Breast epithelium (tissue), 4 donors: ENCODE measurements around the gene FCAMR. TPM values are rescaled to one million over a fixed set of nuclear protein-coding genes. Genes with fewer than 3 reads are reported as not detected.

Source experiments
- DNase-seq, 2 donors: peaks; one replicate each; pipeline ENCODE4 v3.0.0-alpha.2; 2019; ENCODE audit warnings: low spot score in 2 of 2
- H3K27ac ChIP-seq, 2 donors: fragments of 200-600 bp; sonication (generic) in 1 of 2; one replicate each; pipeline ENCODE4 v1.5.1; 2016 to 2019; ENCODE audit warnings: mild to moderate bottlenecking in 1 of 2
- H3K27me3 ChIP-seq, 2 donors: fragments of 200-600 bp; sonication (generic) in 1 of 2; one replicate each; pipeline versions ENCODE4 v1.5.1 to v1.6.0; 2017 to 2019; ENCODE audit warnings: control low read depth in 1 of 2, mild to moderate bottlenecking in 1 of 2
- H3K36me3 ChIP-seq: fragments of 200-600 bp; one replicate; pipeline ENCODE4 v1.5.1; 2019
- H3K4me1 ChIP-seq, 2 donors: fragments of 200-600 bp; sonication (generic); one replicate each; pipeline ENCODE4 v1.5.1; 2016 to 2019; ENCODE audit warnings: control low read depth in 1 of 2
- H3K4me3 ChIP-seq, 3 donors: fragments of 200-600 bp; sonication (generic); 1 replicate in 2 of 3; 2 replicates in 1 of 3; pipeline ENCODE4 v1.5.1; 2016 to 2019; ENCODE audit warnings: mild to moderate bottlenecking in 3 of 3, moderate library complexity in 2 of 3
- H3K9me3 ChIP-seq, 2 donors: fragments of 200-600 bp; sonication (generic) in 1 of 2; one replicate each; pipeline ENCODE4 v1.5.1; 2016 to 2019; ENCODE audit warnings: control low read depth in 1 of 2
- CTCF ChIP-seq, 3 donors: fragments of 450-650 bp; IDR thresholded peaks; one replicate each; pipeline ENCODE4 v1.5.1; 2016 to 2017; ENCODE audit warnings: antibody characterized with exemption in 3 of 3, mild to moderate bottlenecking in 3 of 3, moderate library complexity in 3 of 3
- POLR2A ChIP-seq: fragments of 450-650 bp; IDR thresholded peaks from one replicate; pipeline ENCODE4 v1.6.1; 2016; ENCODE audit warnings: antibody characterized with exemption, mild to moderate bottlenecking, moderate library complexity
- POLR2AphosphoS5 ChIP-seq, 3 donors: sonication (generic); formaldehyde crosslinking; IDR thresholded peaks; one replicate each; pipeline ENCODE4 v1.6.1; 2017; ENCODE audit warnings: antibody characterized with exemption in 3 of 3
- intact Hi-C: fragments of 100-400 bp; cut with DNase I; formaldehyde crosslinking; loops from one replicate; pipeline ENCODE4 v1.15.1; 2023; ENCODE audit warnings: low total_unique reads
- total RNA-seq, 3 donors: library from RNA; depleted of rRNA; stranded (reverse); fragments of >200 nt; gene quantifications; one replicate each; pipeline ENCODE4 v1.1.0, GENCODE V29; 2016

The FCAMR gene
- total RNA-seq, 3 donors from 2014 or later, result not detected

- no peaks in the 10 kb centered on the region for H3K4me1 ChIP-seq
- H3K9me3 ChIP-seq, result no peaks in the 10 kb centered on the region
- no peak overlapping the region for H3K4me3 ChIP-seq
- no peaks in the 10 kb centered on the region for H3K27me3 ChIP-seq
- intact Hi-C loops, result no loop called here
- no peak overlapping the region for H3K27ac ChIP-seq
- TF ChIP-seq POLR2A (no peak), POLR2AphosphoS5 (IDR thresholded peaks at IDR 0.05) (no peak), CTCF (IDR thresholded peaks at IDR 0.05) (no peak)
- no peak for DNase-seq
- no peaks in the 10 kb centered on the region for H3K36me3 ChIP-seq
Observed at GRCh38 chr1:206972728-206973127, 2.5 kb upstream of the FCAMR start.

- no peaks in the 10 kb centered on the region for H3K9me3 ChIP-seq
- H3K4me1 ChIP-seq, result no peaks in the 10 kb centered on the region
- no peak for DNase-seq
- no peak overlapping the region for H3K27ac ChIP-seq
- H3K36me3 ChIP-seq, result no peaks in the 10 kb centered on the region
- H3K27me3 ChIP-seq, result no peaks in the 10 kb centered on the region
- no peak overlapping the region for H3K4me3 ChIP-seq
- TF ChIP-seq POLR2AphosphoS5 (IDR thresholded peaks at IDR 0.05) (no peak), CTCF (IDR thresholded peaks at IDR 0.05) (no peak), POLR2A (no peak)
- intact Hi-C loops, result no loop called here
Observed at GRCh38 chr1:206971029-206971655, 882 bp upstream of the FCAMR start.

GRCh38 chr1:206969090-206969489 is 1.2 kb downstream of the FCAMR start:
- Histone ChIP-seq H3K27ac (no peak overlapping the region), H3K4me1 (no peaks in the 10 kb centered on the region), H3K9me3 (no peaks in the 10 kb centered on the region), H3K4me3 (no peak overlapping the region), H3K27me3 (no peaks in the 10 kb centered on the region), H3K36me3 (no peaks in the 10 kb centered on the region)
- no peak for TF ChIP-seq CTCF (IDR thresholded peaks at IDR 0.05)
- no peak for TF ChIP-seq POLR2AphosphoS5 (IDR thresholded peaks at IDR 0.05)
- TF ChIP-seq POLR2A, result no peak
- DNase-seq, result no peak
- intact Hi-C loops, result no loop called here

- no peaks in the 10 kb centered on the region for H3K36me3 ChIP-seq
- no peaks in the 10 kb centered on the region for H3K4me1 ChIP-seq
- DNase-seq, result no peak
- TF ChIP-seq CTCF (IDR thresholded peaks at IDR 0.05), result no peak
- TF ChIP-seq POLR2AphosphoS5 (IDR thresholded peaks at IDR 0.05), result no peak
- TF ChIP-seq POLR2A, result no peak
- no peaks in the 10 kb centered on the region for H3K9me3 ChIP-seq
- intact Hi-C loops, result no loop called here
- no peak overlapping the region for H3K27ac ChIP-seq
- H3K4me3 ChIP-seq, result no peak overlapping the region
- no peaks in the 10 kb centered on the region for H3K27me3 ChIP-seq
Observed at GRCh38 chr1:206967096-206967849, 3.0 kb downstream of the FCAMR start.

- no peaks in the 10 kb centered on the region for H3K27me3 ChIP-seq
- H3K27ac ChIP-seq, result no peak overlapping the region
- no peak overlapping the region for H3K4me3 ChIP-seq
- no peak for TF ChIP-seq CTCF (IDR thresholded peaks at IDR 0.05)
- TF ChIP-seq POLR2A, result no peak
- TF ChIP-seq POLR2AphosphoS5 (IDR thresholded peaks at IDR 0.05), result no peak
- no peaks in the 10 kb centered on the region for H3K9me3 ChIP-seq
- H3K4me1 ChIP-seq, result no peaks in the 10 kb centered on the region
- H3K36me3 ChIP-seq, result no peaks in the 10 kb centered on the region
- no peak for DNase-seq
- intact Hi-C loops, result no loop called here
Observed at GRCh38 chr1:206965781-206966180, 4.5 kb downstream of the FCAMR start.
